ENCODE measurements around the gene DIO2.

DNA sequence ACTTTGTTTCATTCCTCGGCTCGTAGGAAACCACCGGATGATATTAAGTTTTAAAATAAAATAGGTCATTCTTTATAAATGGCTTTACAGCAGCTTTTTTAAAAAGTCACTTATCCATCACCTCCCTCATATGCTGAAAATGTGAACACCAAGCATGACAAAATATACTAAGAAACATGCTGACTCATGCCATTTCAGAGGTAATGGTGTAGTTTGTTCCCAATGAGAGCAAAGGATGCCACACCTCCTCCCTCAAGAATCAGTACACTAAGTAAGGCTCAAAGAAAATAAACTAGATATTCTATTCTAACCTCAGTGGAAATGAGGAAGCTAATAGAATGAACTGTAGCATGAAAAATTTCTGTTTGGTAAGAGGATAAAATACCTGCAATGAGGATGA, 5.5 kb upstream of the DIO2 start:
- TF ChIP-seq, protein P1, sequence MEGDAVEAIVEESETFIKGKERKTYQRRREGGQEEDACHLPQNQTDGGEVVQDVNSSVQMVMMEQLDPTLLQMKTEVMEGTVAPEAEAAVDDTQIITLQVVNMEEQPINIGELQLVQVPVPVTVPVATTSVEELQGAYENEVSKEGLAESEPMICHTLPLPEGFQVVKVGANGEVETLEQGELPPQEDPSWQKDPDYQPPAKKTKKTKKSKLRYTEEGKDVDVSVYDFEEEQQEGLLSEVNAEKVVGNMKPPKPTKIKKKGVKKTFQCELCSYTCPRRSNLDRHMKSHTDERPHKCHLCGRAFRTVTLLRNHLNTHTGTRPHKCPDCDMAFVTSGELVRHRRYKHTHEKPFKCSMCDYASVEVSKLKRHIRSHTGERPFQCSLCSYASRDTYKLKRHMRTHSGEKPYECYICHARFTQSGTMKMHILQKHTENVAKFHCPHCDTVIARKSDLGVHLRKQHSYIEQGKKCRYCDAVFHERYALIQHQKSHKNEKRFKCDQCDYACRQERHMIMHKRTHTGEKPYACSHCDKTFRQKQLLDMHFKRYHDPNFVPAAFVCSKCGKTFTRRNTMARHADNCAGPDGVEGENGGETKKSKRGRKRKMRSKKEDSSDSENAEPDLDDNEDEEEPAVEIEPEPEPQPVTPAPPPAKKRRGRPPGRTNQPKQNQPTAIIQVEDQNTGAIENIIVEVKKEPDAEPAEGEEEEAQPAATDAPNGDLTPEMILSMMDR (IDR thresholded peaks at IDR 0.05): no peak
- TF ChIP-seq REST (IDR thresholded peaks at IDR 0.05; ENCODE audit: insufficient read depth in 1 of 2, low read depth in 2 of 2, low read length in 1 of 2) (no peak), SIN3A (IDR thresholded peaks at IDR 0.05; ENCODE audit: borderline replicate concordance, insufficient read depth, low read depth, low read length) (no peak), POLR2AphosphoS5 (IDR thresholded peaks at IDR 0.05; ENCODE audit: low read depth, low read length) (no peak), TCF7L2 (IDR thresholded peaks at IDR 0.05; ENCODE audit: low read depth, low read length) (no peak)

Data from Panc1 (cell line).